HG02610 (cell line): ENCODE data around the gene PRAMEF4.
"Not testable (repeated sequence)": the region's sequence is repeated elsewhere in the genome, so short reads cannot be mapped to it uniquely, and the experiment has no call there.

Experiments
- ATAC-seq: cut with Tn5 transposase; IDR thresholded peaks from one replicate; pipeline ENCODE4 v1.9.1; 2021; ENCODE audit warnings: mild to moderate bottlenecking, moderate library complexity; ENCODE audit not compliant: unreplicated experiment

PRAMEF4 gene

DNA sequence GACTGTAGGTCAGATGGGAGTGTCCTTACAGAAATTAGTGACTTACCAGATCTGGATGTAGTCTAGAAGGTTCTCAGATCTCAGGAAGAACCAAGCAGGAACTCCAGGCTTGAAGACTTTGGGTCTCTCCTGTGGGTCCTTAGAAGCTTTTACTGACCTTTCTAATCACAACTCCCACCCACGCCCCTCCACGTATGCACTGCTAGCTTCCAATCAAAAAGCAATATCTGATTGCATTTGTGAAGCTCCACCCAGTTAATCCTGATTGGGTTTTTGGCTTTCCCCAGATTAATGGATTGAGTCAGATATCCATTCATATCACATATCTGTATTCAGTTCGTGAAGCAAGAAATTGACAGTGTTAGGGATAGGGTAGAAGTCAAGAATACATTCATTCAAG is at the start of gene PRAMEF4:
Gene PRAMEF4 (minus strand): TSS at position 101 of the 400 bp plus-strand sequence. CDS start 2,807 bp downstream, outside the sequence.
- not testable (repeated sequence) for ATAC-seq

GRCh38 chr1:12924368-12924767 is 38.4 kb upstream of the PRAMEF4 start:
- not testable (repeated sequence) for ATAC-seq

DNA sequence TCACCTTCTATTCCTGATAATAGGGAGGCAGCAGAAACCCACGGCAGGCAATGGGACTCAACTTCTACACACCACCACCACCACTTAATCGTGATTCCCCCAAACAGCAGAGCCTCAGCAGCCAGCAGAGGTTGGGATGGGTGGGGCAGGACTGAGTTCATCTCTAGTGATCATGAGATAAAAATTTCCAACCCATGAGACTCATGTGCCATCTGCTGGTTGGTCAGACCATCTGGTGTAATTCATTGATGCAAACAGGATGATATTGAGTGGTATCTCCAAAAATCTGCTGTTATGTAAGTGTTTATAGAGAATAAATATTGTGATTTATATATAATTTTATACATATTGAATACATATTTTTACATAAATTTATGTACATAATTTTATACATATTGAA is 35.7 kb upstream of the PRAMEF4 start:
- ATAC-seq = not testable (repeated sequence)

DNA sequence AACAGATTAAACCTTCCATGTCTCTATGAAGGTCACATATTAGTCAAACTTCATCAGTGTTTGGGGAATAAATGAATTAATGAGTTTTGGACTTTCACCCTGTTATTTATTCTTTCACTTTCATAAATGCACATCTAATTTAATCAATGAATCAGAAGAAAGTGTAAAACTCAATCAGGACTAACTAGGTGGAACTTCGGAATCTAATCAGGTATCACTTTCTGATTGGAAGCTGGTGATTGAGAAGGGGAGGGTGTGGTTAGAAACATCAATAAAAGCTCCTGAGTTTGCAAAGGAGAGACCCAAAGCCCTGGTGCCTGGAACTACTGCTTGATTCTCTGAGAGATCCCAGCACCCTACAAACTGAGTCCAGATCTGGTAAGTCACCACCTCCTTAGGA is 30.3 kb upstream of the PRAMEF4 start, which contains the start of gene PRAMEF7:
Gene PRAMEF7 (plus strand): TSS at position 301 of the 400 bp plus-strand sequence. CDS start 1,083 bp downstream, outside the sequence.
- not testable (repeated sequence) for ATAC-seq

DNA sequence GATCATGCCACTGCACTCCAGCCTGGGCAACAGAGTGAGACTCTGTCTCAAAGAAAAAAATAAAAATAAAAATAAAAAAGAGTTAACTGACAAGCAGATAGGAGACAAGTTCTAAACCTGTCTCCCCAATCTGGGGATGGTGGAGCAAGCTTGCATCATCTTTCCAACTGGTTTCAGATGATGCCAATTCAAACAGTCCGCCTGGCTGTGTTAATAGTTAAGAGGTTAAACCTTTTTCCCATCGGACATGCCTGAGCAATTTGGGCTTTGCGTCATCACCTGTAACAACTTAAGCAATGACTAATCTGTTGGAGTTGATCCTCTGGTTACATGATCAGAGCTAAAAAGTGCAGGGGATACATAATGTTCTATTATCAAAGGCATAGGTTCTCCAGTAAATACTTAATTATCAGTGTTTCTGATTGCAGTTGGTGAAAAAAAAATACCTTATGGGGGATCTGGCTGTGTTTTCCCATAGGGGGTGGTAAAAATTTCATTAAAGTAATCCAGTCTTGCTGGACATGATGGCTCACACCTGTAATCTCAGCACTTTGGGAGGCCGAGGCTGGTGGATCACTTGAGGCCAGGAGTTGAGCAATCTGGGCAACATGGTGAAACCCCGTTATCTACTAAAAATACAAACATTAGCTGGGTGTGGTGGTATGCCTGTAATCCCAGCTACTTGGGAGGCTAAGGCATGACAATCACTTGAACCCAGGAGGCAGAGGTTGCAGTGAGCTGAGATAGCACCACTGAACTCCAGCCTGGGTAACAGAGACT is 18.0 kb upstream of the PRAMEF4 start:
- ATAC-seq = not testable (repeated sequence)

DNA sequence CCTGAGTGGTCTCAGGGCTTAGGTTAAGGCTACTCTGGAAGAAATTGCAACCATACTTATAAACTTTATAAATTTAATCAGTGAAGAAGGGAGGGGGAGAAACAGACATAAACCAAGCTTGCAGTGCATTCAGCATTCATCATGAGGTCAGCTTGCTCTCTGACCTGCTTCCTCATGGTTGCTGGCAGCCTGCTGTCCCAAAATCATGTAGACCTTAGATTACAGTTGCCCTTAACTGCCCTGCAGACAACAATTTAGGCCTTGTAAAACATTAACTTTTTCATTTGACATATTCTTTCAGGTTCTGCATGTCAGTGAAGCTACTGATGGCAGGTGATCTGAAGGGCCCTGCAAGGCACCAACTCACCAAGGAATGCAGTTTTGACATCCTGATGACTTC is 13.2 kb upstream of the PRAMEF4 start:
- ATAC-seq = not testable (repeated sequence)

GRCh38 chr1:12898170-12898569 is 12.2 kb upstream of the PRAMEF4 start, which contains the start of gene PRAMEF10:
Gene PRAMEF10, minus strand, starts transcription at chr1:12898270. Its CDS starts 2,423 bp downstream, at chr1:12895847.
- not testable (repeated sequence) for ATAC-seq

DNA sequence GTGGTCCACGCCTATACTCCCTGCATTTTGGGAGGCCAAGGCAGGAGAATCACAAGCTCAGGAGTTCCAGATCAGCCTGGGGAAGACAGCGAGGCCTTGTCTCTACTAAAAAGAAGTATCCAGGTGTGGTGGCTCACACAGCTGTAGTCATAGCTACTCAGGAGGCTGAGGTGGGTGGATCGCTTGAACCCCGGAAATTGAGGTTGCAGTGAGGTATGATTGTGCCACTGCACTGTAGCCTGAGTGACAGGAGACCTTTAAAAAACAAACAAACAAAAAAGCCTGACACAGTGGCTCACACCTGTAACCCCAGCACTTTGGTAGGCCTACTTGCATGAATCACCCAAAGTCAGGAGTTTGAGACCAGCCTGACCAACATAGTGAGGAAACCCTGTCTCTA is 7.5 kb downstream of the PRAMEF4 start:
- ATAC-seq = not testable (repeated sequence)

DNA sequence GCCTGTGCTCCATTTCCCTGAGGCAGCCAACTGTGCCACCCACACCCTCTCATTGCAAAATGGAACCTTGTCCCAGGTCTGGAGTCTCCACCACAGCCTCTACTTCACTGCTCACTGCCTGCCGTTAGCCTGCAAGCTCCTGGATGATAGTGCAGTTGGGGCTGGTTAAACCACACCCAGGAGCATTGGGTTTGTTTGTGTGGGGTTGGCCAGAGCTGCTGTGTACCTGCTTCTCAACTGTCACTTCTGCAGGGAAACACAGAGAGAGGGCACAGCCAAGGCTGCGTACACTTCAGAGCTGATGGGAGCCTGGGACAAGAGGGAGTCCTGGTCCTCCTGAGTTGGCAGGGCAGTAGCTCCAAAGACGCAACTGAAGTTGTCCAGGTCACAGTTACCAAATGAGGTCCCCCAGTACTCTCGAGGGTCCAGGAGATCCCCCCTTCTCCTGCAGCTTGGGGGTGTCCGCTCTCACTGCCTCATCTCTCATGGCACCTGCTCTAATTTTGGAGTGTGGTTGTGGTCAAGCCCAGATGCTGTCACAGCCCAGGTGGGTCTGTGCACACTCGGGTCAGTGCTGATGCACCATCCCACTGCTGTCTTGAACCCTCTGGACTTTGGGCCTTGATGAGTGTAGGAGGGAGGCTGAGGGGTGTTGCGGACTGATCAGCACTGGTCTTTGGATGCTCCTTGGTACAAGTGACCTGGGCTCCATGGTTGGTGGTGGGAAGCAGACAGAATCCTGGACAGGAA is 22.7 kb downstream of the PRAMEF4 start:
- ATAC-seq = not testable (repeated sequence)

GRCh38 chr1:12856786-12857185 is 29.2 kb downstream of the PRAMEF4 start, which contains the start of gene PRAMEF2:
Gene PRAMEF2, plus strand, starts transcription at chr1:12857086. Its CDS starts 1,924 bp downstream, at chr1:12859010.
- not testable (repeated sequence) for ATAC-seq

DNA sequence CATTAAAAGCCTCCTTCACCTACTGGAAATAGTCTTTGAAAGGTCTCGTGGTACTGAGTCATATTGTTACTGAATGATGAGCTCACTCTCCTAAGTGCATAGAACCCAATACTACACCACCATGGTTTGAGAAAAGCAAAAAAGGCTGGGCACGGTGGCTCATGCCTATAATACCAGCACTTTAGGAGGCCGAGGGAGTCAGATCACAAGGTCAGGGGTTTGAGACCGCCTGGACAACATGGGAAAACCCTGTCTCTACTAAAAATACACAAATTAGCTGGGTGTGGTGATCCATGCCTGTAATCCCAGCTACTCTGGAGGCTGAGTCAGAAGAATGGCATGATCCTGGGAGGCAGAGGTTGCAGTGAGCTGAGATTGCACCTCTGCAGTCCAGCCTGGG is 34.2 kb downstream of the PRAMEF4 start:
- ATAC-seq = no peak

DNA sequence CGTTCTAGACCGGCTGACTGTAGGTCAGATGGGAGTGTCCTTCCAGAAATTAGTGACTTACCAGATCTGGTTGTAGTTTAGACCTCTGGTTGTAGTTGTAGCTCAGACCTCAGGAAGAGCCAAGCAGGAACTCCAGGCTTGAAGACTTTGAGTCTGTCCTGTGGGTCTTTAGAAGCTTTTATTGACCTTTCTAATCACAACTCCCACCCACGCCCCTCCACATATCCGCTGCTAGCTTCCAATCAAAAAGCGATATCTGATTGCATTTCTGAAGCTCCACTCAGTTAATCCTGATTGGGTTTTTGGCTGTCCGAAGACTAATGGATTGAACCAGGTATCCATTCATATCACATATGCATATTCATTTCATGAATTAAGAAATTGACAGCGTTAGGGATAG is 37.4 kb downstream of the PRAMEF4 start, which contains the start of gene HNRNPCL1:
Gene HNRNPCL1 (minus strand): TSS at position 101 of the 400 bp plus-strand sequence. CDS start 431 bp downstream, outside the sequence.
- not testable (repeated sequence) for ATAC-seq

GRCh38 chr1:12833251-12833650 is 52.8 kb downstream of the PRAMEF4 start:
- not testable (repeated sequence) for ATAC-seq

- not testable (repeated sequence) for ATAC-seq
Observed at GRCh38 chr1:12831310-12831709, 54.7 kb downstream of the PRAMEF4 start, which contains the start of gene PRAMEF11. Gene PRAMEF11, minus strand, starts transcription at chr1:12831410. Its CDS starts 2,621 bp downstream, at chr1:12828789.
